ENCODE data around the gene ATAT1. TPM values are rescaled to one million over a fixed set of nuclear protein-coding genes. Genes with fewer than 3 reads are reported as not detected.

The ATAT1 gene
- total and polyA plus RNA-seq, 2 of the 13 experiments (the other 11 are each of a cell fraction or from before 2014, with no cell fraction given), result 9.2 to 23.6 TPM

DNA sequence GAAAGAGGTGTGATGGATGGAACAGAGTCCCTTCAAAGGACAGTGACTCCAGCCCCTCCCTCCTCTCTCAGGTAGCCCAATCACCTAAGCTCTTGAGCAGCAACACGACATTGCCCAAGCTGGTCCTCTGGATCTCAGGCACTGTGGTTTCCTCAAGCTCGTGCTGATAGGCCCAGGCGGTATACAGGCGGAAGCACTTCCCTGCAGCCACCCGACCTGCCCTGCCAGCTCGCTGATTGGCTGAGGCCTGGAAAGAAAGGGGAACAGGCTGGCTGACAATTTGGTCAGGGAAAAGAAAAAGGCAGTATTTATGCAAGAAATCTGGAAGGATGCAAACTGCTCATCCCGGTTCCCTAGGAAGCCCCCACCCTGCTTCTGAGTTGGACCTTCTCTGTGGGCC is 29.8 kb downstream of the ATAT1 start (continued):
- TF ChIP-seq, protein P1, sequence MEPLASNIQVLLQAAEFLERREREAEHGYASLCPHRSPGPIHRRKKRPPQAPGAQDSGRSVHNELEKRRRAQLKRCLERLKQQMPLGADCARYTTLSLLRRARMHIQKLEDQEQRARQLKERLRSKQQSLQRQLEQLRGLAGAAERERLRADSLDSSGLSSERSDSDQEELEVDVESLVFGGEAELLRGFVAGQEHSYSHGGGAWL (CRISPR knock-in tag; IDR thresholded peaks at IDR 0.05), result no peak
- TF ChIP-seq ZNF674 (CRISPR knock-in tag; IDR thresholded peaks at IDR 0.05; ENCODE audit: low read depth) (0 out of 2 replicates have a peak, but pooled peaks have one; percentile 28), ZNF343 (CRISPR knock-in tag; IDR thresholded peaks at IDR 0.05) (no peak), ZNF619 (CRISPR knock-in tag; IDR thresholded peaks at IDR 0.05) (no peak), NFIB (CRISPR knock-in tag; IDR thresholded peaks at IDR 0.05; ENCODE audit: borderline replicate concordance) (0 out of 2 replicates have a peak, but pooled peaks have one; percentile 13), ZNF747 (CRISPR knock-in tag; IDR thresholded peaks at IDR 0.05; ENCODE audit: borderline replicate concordance) (peak; percentile 32; the same call in 1 of the 2 replicates), ZNF34 (CRISPR knock-in tag; IDR thresholded peaks at IDR 0.05; ENCODE audit: borderline replicate concordance) (no peak), ZNF607 (CRISPR knock-in tag; IDR thresholded peaks at IDR 0.05; ENCODE audit: borderline replicate concordance) (no peak), NR2F1 (CRISPR knock-in tag; IDR thresholded peaks at IDR 0.05) (no peak), ZNF605 (CRISPR knock-in tag; IDR thresholded peaks at IDR 0.05) (0 out of 2 replicates have a peak, but pooled peaks have one; percentile 45), U2AF2 (IDR thresholded peaks at IDR 0.05; ENCODE audit: low read depth, low read length) (no peak), NFKB2 (CRISPR knock-in tag; IDR thresholded peaks at IDR 0.05; ENCODE audit: borderline replicate concordance) (0 out of 2 replicates have a peak, but pooled peaks have one; percentile 24), ZBTB38 (CRISPR knock-in tag; IDR thresholded peaks at IDR 0.05) (peak; percentile 33; the same call in 1 of the 2 replicates), BCL6 (CRISPR knock-in tag; IDR thresholded peaks at IDR 0.05) (peak; percentile 79)
- TF ChIP-seq, protein P2, sequence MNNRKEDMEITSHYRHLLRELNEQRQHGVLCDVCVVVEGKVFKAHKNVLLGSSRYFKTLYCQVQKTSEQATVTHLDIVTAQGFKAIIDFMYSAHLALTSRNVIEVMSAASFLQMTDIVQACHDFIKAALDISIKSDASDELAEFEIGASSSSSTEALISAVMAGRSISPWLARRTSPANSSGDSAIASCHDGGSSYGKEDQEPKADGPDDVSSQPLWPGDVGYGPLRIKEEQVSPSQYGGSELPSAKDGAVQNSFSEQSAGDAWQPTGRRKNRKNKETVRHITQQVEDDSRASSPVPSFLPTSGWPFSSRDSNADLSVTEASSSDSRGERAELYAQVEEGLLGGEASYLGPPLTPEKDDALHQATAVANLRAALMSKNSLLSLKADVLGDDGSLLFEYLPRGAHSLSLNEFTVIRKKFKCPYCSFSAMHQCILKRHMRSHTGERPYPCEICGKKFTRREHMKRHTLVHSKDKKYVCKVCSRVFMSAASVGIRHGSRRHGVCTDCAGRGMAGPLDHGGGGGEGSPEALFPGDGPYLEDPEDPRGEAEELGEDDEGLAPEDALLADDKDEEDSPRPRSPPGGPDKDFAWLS (CRISPR knock-in tag; IDR thresholded peaks at IDR 0.05; ENCODE audit: borderline replicate concordance), result no peak
- TF ChIP-seq, protein P3, sequence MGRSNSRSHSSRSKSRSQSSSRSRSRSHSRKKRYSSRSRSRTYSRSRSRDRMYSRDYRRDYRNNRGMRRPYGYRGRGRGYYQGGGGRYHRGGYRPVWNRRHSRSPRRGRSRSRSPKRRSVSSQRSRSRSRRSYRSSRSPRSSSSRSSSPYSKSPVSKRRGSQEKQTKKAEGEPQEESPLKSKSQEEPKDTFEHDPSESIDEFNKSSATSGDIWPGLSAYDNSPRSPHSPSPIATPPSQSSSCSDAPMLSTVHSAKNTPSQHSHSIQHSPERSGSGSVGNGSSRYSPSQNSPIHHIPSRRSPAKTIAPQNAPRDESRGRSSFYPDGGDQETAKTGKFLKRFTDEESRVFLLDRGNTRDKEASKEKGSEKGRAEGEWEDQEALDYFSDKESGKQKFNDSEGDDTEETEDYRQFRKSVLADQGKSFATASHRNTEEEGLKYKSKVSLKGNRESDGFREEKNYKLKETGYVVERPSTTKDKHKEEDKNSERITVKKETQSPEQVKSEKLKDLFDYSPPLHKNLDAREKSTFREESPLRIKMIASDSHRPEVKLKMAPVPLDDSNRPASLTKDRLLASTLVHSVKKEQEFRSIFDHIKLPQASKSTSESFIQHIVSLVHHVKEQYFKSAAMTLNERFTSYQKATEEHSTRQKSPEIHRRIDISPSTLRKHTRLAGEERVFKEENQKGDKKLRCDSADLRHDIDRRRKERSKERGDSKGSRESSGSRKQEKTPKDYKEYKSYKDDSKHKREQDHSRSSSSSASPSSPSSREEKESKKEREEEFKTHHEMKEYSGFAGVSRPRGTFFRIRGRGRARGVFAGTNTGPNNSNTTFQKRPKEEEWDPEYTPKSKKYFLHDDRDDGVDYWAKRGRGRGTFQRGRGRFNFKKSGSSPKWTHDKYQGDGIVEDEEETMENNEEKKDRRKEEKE (IDR thresholded peaks at IDR 0.05), result no peak
- TF ChIP-seq, protein P4, sequence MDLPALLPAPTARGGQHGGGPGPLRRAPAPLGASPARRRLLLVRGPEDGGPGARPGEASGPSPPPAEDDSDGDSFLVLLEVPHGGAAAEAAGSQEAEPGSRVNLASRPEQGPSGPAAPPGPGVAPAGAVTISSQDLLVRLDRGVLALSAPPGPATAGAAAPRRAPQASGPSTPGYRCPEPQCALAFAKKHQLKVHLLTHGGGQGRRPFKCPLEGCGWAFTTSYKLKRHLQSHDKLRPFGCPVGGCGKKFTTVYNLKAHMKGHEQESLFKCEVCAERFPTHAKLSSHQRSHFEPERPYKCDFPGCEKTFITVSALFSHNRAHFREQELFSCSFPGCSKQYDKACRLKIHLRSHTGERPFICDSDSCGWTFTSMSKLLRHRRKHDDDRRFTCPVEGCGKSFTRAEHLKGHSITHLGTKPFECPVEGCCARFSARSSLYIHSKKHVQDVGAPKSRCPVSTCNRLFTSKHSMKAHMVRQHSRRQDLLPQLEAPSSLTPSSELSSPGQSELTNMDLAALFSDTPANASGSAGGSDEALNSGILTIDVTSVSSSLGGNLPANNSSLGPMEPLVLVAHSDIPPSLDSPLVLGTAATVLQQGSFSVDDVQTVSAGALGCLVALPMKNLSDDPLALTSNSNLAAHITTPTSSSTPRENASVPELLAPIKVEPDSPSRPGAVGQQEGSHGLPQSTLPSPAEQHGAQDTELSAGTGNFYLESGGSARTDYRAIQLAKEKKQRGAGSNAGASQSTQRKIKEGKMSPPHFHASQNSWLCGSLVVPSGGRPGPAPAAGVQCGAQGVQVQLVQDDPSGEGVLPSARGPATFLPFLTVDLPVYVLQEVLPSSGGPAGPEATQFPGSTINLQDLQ (CRISPR knock-in tag; IDR thresholded peaks at IDR 0.05), result no peak
- TF ChIP-seq, protein P5, sequence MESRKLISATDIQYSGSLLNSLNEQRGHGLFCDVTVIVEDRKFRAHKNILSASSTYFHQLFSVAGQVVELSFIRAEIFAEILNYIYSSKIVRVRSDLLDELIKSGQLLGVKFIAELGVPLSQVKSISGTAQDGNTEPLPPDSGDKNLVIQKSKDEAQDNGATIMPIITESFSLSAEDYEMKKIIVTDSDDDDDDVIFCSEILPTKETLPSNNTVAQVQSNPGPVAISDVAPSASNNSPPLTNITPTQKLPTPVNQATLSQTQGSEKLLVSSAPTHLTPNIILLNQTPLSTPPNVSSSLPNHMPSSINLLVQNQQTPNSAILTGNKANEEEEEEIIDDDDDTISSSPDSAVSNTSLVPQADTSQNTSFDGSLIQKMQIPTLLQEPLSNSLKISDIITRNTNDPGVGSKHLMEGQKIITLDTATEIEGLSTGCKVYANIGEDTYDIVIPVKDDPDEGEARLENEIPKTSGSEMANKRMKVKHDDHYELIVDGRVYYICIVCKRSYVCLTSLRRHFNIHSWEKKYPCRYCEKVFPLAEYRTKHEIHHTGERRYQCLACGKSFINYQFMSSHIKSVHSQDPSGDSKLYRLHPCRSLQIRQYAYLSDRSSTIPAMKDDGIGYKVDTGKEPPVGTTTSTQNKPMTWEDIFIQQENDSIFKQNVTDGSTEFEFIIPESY (CRISPR knock-in tag; IDR thresholded peaks at IDR 0.05), result peak; percentile 56; the same call in 1 of the 2 replicates
